Measurements from ENCODE around the gene XRCC1. TPM values are rescaled to one million over a fixed set of nuclear protein-coding genes. Genes with fewer than 3 reads are reported as not detected.
"Not testable (repeated sequence)": the region's sequence is repeated elsewhere in the genome, so short reads cannot be mapped to it uniquely, and the experiment has no call there.

XRCC1 gene
- total RNA-seq, 1 donor: 32.9 TPM

DNA sequence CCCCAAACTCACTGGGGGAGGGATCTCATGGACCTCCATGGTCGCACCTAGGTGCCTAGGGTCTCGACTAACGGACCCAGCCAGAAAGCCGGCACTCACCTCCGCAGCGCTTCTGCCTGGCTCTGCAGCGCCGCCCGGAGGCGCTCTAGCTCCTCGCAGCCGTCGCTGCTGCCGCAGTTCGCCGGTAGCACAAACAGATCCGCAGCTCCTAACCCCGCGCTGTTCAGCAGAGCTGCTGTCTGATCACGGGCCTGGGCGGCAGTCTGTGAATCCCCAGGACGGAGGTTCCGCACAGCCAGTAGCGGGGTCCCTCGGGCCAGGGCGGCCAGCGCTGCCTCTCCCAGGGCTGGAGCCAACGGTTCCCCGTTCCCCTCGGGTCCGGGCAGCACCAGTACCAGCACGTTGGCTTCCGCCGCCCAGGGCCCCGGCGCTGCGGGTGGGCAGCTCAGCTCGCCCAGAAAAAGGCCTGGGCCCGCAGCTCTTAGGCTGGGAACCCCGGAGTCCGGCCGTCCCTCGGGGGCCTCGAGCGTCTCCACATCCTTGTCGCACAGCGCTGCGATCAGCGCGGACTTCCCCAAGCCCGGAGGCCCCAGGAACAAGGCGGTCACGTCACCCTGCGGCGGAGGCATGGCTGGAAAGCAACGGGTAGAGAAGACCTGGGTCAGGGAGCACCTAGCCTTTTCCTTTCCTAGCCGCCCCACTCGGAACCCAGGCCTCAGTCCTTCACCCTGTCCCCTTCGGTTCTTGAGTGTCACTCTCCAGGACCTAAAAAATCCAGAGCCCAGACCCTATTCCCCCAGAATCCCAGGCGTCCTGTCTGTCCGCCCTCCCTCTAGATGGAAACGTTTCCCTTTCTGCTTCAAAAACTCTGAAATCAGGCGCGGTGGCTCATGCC, 19.6 kb upstream of the XRCC1 start:
- TF ChIP-seq, protein P1, sequence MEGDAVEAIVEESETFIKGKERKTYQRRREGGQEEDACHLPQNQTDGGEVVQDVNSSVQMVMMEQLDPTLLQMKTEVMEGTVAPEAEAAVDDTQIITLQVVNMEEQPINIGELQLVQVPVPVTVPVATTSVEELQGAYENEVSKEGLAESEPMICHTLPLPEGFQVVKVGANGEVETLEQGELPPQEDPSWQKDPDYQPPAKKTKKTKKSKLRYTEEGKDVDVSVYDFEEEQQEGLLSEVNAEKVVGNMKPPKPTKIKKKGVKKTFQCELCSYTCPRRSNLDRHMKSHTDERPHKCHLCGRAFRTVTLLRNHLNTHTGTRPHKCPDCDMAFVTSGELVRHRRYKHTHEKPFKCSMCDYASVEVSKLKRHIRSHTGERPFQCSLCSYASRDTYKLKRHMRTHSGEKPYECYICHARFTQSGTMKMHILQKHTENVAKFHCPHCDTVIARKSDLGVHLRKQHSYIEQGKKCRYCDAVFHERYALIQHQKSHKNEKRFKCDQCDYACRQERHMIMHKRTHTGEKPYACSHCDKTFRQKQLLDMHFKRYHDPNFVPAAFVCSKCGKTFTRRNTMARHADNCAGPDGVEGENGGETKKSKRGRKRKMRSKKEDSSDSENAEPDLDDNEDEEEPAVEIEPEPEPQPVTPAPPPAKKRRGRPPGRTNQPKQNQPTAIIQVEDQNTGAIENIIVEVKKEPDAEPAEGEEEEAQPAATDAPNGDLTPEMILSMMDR (IDR thresholded peaks at IDR 0.05; ENCODE audit: insufficient read depth, low read length): peak; percentile 89
- H3K4me3 ChIP-seq (ENCODE audit: low read depth, low read length): peak overlapping the region; percentile 85
- DNase-seq (ENCODE audit: low read depth): peak; percentile 59

DNA sequence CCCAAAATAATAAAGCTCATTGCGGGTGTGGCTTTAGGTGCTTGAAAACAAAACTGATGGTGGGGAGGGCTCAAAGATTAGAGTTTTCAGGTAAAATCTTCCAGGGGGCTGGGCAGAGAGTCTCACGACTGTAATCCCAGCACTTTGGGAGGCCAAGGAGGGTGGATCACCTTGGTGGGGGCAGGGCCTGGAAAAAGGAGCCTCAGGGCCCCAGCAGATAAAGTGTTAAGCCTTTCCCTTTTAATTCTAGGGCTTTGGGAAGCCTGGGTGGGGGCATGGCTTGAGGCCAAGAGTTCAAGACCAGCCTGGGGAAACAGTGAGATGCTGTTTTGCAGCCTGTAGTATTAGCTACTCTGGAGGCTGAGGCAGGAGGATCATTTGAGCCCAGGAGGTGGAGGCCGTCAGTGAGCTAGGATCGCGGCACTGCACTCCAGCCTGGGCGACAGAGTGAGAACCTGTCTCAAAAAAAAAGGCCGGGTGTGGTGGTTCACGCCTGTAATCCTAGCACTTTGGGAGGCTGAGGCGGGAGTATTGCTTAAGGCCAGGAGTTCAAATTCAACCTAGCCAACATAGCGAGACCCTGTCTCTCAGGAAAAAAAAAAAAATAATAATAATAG, 18.9 kb upstream of the XRCC1 start:
- peak overlapping the region; percentile 85 for H3K4me3 ChIP-seq (ENCODE audit: low read depth, low read length)
- no peak for DNase-seq (ENCODE audit: low read depth)
- TF ChIP-seq, protein P1 (IDR thresholded peaks at IDR 0.05; ENCODE audit: insufficient read depth, low read length): no peak

DNA sequence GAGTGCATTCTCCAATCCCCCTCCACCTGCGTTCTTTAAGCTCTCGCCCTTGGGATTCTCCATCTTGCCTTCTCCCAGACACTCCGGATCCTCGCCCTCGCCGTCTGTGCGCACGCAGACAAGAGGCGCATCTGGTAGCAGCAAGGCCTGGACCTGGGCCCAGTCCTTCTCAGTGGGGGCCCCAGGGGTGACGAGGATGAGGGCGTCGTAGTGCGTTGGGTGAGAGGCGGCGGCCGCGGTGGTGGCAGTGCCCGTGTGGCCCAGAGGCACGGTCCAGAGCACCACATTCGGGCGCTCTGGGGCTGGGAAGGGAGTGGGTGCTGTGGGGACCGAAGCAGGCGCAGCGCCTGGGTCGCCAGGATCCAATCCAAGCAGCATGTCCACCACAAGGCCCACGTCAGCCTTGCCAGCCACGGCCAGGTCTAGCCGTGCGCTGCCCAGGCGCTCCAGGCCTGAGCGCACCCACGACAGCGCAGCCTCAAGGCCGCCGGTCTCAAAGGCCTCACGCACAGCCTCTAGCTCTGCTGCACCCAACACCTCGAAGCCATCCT, 17.5 kb upstream of the XRCC1 start:
- TF ChIP-seq, protein P1 (IDR thresholded peaks at IDR 0.05; ENCODE audit: insufficient read depth, low read length): no peak
- DNase-seq (ENCODE audit: low read depth): no peak
- no peak overlapping the region for H3K4me3 ChIP-seq (ENCODE audit: low read depth, low read length)

DNA sequence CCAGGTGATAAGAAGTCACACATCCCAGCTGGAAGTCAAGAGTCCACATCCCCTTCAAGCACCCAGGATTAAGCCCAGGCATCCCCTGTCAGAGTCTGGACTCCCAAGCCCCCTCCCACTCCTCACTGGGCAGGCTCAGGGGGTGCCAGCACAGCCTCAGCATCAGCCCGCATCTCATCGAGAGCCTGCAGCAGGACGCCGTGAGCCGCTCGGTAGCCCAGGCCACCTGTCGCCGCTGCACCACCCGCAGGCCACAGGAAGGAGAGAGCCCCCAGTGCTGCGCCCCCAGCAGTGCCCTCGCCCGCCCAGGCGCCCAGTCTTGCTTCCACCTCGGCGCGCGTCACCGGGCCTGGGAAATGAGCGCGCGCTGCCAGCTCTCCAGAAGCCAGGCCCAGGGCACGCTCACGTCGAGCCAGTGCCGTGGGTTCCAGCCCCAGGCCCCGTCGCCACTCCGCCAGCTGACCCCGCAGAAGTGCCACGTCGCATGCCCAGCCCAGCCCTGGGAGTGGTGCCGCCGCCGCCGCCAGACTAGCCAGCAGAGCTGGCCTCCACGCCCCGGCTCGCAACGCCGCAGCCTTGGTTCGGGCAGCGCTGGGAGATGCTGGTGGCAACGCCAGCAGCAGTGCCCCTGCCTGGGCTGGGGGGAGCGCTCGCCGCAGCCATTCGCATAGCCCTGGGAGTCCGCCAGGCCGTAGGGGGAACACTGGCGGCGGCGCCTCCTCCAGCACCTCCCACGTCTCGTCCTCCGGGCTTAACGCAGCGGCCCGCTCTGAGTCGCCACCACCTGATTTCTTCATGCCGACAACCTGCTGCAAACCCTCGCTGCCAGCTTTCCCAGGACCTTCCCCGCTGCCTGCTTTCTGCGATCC, 16.8 kb upstream of the XRCC1 start:
- H3K4me3 ChIP-seq (ENCODE audit: low read depth, low read length): no peak overlapping the region
- TF ChIP-seq, protein P1 (IDR thresholded peaks at IDR 0.05; ENCODE audit: insufficient read depth, low read length): no peak

DNA sequence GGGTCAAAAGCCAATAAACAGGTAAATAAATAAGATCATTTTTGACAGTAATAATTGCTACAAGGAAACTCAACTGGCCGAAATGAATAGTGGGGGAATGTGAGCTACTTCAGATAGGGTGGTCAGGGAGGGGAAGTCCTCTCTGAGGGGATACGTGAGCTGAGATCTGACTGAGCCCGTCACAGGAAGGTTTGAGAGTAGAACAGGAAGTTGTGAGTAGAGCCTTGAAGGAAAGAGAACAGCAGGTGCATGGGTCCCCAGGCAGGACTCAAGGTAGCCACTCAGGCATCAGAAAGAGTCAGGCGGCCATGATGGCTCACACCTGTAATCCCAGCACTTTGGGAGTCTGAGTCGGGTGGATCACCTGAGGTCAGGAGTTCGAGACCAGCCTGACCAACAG, 14.4 kb upstream of the XRCC1 start:
- no peak for DNase-seq (ENCODE audit: low read depth)
- TF ChIP-seq, protein P1 (IDR thresholded peaks at IDR 0.05; ENCODE audit: insufficient read depth, low read length): no peak
- H3K4me3 ChIP-seq (ENCODE audit: low read depth, low read length): no peak overlapping the region

More for the DNA sequence above, 16.8 kb upstream of the XRCC1 start:
- DNase-seq (ENCODE audit: low read depth): no peak

DNA sequence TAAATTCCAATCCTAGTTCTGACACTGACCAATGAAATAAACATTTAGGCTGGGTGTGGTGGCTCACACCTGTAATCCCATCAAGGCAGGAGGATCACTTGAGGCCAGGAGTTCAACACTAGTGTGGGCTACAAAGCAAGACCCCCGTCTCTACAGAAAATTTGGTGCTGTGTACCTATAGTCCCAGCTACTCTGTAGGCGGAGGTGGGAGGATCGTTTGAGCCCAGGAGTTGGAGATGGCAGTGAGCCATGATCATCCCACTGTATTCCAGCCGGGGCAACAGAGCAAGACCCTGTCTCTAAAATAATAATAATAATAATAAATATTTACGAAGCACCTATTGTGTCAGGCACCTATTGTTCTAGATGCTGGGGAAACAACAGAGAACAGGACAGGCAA, 13.9 kb upstream of the XRCC1 start:
- no peak overlapping the region for H3K4me3 ChIP-seq (ENCODE audit: low read depth, low read length)
- DNase-seq (ENCODE audit: low read depth): no peak
- TF ChIP-seq, protein P1 (IDR thresholded peaks at IDR 0.05; ENCODE audit: insufficient read depth, low read length): no peak

DNA sequence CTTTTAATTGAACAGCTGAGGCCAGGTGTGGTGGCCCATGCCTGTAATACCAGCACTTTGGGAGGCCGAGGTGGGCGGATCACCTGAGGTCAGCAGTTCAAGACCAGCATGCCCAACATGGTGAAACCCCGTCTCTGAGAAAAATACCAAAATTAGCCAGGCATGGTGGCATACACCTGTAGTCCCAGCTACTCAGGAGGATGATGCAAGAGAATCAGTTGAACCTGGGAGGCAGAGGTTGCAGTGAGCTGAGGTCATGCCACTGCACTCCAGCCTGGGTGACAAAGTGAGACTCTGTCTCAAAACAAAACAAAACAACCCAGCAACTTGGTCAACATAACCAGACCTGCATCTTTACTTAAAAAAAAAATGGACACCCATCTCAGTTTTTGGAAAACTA, 11.7 kb upstream of the XRCC1 start:
- not testable (repeated sequence) for H3K4me3 ChIP-seq (ENCODE audit: low read depth, low read length); DNase-seq (ENCODE audit: low read depth)

All from fibroblast of the aortic adventitia (primary cell).